GM19099 (cell line): Measurements from ENCODE around the gene CHSY1.

Experiments
- POLR2A ChIP-seq: IDR thresholded peaks from 3 replicates; pipeline ENCODE4 v1.6.1; 2011; ENCODE audit warnings: low read depth; ENCODE audit not compliant: insufficient read length; ENCODE audit errors: extremely low read depth

Gene CHSY1

GRCh38 chr15:101129851-101130380 lies 121.9 kb downstream of the CHSY1 start:
- no peak for TF ChIP-seq POLR2A

- TF ChIP-seq POLR2A, result no peak
These were observed 123.4 kb downstream of the CHSY1 start for GRCh38 chr15:101128221-101129015.

GRCh38 chr15:101127506-101128076 lies 124.3 kb downstream of the CHSY1 start:
- peak; percentile 36 for TF ChIP-seq POLR2A

GRCh38 chr15:101126618-101127505 lies 125.0 kb downstream of the CHSY1 start:
- TF ChIP-seq POLR2A, result no peak
